Activated CD8-positive, alpha-beta memory T cell treated with anti-CD3 and anti-CD28 coated beads, Interleukin-2, amount 50 U/mL, for 24 hours (primary cell): ENCODE data around the gene PURB.
"Not testable (repeated sequence)": the region's sequence is repeated elsewhere in the genome, so short reads cannot be mapped to it uniquely, and the experiment has no call there.

Experiments
- DNase-seq: peaks from one replicate; pipeline ENCODE4 v3.0.0-alpha.2; 2020; ENCODE audit errors: extremely low read depth

Gene PURB

GRCh38 chr7:44853391-44853790 is 31.9 kb downstream of the PURB start:
- no peak for DNase-seq

- no peak for DNase-seq
These were observed 32.7 kb downstream of the PURB start for GRCh38 chr7:44852590-44852989.

- DNase-seq: no peak
These were observed 35.3 kb downstream of the PURB start for GRCh38 chr7:44849885-44850544.

- no peak for DNase-seq
These were observed 36.0 kb downstream of the PURB start for GRCh38 chr7:44849259-44849884.

- peak; percentile 100 for DNase-seq
These were observed 37.3 kb downstream of the PURB start, which contains the start of gene H2AZ2 for GRCh38 chr7:44847920-44848634. TSS of gene H2AZ2 (minus strand) at chr7:44848087. CDS start at chr7:44847971, 116 bp downstream.

- peak; percentile 46 for DNase-seq
These were observed 37.8 kb downstream of the PURB start for GRCh38 chr7:44847509-44847919.

GRCh38 chr7:44846816-44847508 is 38.4 kb downstream of the PURB start:
- no peak for DNase-seq

- not testable (repeated sequence) for DNase-seq
These were observed 38.9 kb downstream of the PURB start for GRCh38 chr7:44846390-44846789.

- DNase-seq: no peak
These were observed 39.9 kb downstream of the PURB start for GRCh38 chr7:44845451-44845850.

GRCh38 chr7:44843440-44843839 is 41.9 kb downstream of the PURB start:
- DNase-seq: not testable (repeated sequence)

- DNase-seq: not testable (repeated sequence)
These were observed 42.7 kb downstream of the PURB start for GRCh38 chr7:44842675-44843074.

- no peak for DNase-seq
These were observed 46.6 kb downstream of the PURB start for GRCh38 chr7:44838751-44839150.

GRCh38 chr7:44827567-44827966 is 57.8 kb downstream of the PURB start:
- DNase-seq: no peak
